K562 (cell line): ENCODE data around the gene ACKR2. TPM values are rescaled to one million over a fixed set of nuclear protein-coding genes. Genes with fewer than 3 reads are reported as not detected.

ENCODE experiments used
- CUX1 ChIP-seq: fragments of 200-800 bp; sonication (Bioruptor generic); IDR thresholded peaks from 2 replicates; pipeline ENCODE4 v1.6.1; 2016; ENCODE audit warnings: missing genetic modification characterization, missing compliant biosample characterization
- FOXJ3 ChIP-seq: sonication (generic); formaldehyde crosslinking; IDR thresholded peaks from 2 replicates; pipeline ENCODE4 v1.4.0; 2020; ENCODE audit warnings: mild to moderate bottlenecking, missing genetic modification reagents
- REST ChIP-seq, 2 experiments: fragments of 450-650 bp; formaldehyde crosslinking in 1 of 2; IDR thresholded peaks; 2 replicates each; pipeline versions ENCODE4 v1.4.0 to v1.6.1; 2014 to 2020; ENCODE audit warnings: mild to moderate bottlenecking in 2 of 2, borderline replicate concordance in 1 of 2, low read depth in 1 of 2
- ZBTB11 ChIP-seq, 3 experiments: fragments of 200-800 bp in 1 of 3; fragments of 250-450 bp in 1 of 3; fragments of 450-650 bp in 1 of 3; sonication (Bioruptor Pico) in 1 of 3; sonication (Bioruptor generic) in 1 of 3; formaldehyde crosslinking in 1 of 3; IDR thresholded peaks; 2 replicates each; pipeline versions ENCODE4 v1.6.1 to v1.8.0; 2016 to 2022; ENCODE audit warnings: mild to moderate bottlenecking in 2 of 3, missing genetic modification characterization in 2 of 3, missing compliant biosample characterization in 1 of 3, moderate library complexity in 1 of 3
- ZNF75A ChIP-seq: fragments of 450-650 bp; formaldehyde crosslinking; IDR thresholded peaks from 2 replicates; pipeline ENCODE4 v1.4.0; 2020; ENCODE audit warnings: mild to moderate bottlenecking
- polyA plus RNA-seq, 8 experiments: library from polyadenylated mRNA; depleted of rRNA in 4 of 8; stranded (reverse) in 5 of 8; unstranded in 3 of 8; fragments of >200 nt; fragmentation: Nextera tagmentation in 2 of 8; fragmentation: Illumina TruSeq in 1 of 8; extraction: Ambion mirVana in 2 of 8; extraction: Trizol in 1 of 8; gene quantifications; 2 replicates each; pipeline versions ENCODE4 v1.2.1 to v1.2.3, GENCODE V29; 2011 to 2014; ENCODE audit warnings: inconsistent platforms in 1 of 8, missing spikeins in 1 of 8
- total RNA-seq, 7 experiments: library from RNA; depleted of rRNA in 6 of 7; stranded (reverse); fragments of >200 nt in 6 of 7; fragmentation: Illumina TruSeq in 2 of 7; extraction: Trizol in 2 of 7; gene quantifications; 2 replicates each; pipeline versions ENCODE4 v1.2.1 to v1.2.3, GENCODE V29; 2011 to 2021; ENCODE audit warnings: low replicate concordance in 1 of 7

The ACKR2 gene
- total and polyA plus RNA-seq, 9 of the 15 experiments (the other 6 are each of a cell fraction or from before 2014, with no cell fraction given), result 0.03 to 0.69 (median 0.25) TPM; not detected in 1

- TF ChIP-seq REST (IDR thresholded peaks at IDR 0.05; ENCODE audit: borderline replicate concordance) (no peak), REST (CRISPR knock-in tag; IDR thresholded peaks at IDR 0.05; ENCODE audit: low read depth) (no peak), ZNF75A (CRISPR knock-in tag) (no peak), FOXJ3 (CRISPR knock-in tag) (no peak), CUX1 (CRISPR knock-in tag) (no peak), ZBTB11 (CRISPR knock-in tag; IDR thresholded peaks at IDR 0.05) (no peak)
These were observed 28.8 kb upstream of the ACKR2 start (continued) for GRCh38 chr3:42780398-42780797.
